ENCODE measurements around the gene MTSS2.
A peak's percentile ranks its signal among the peaks of the same experiment; 100 is the strongest.

MTSS2 gene

GRCh38 chr16:70685938-70686375 lies at the start of gene MTSS2:
Gene MTSS2 (minus strand): TSS chr16:70686053. CDS start chr16:70685791, 262 bp downstream.
- H3K9ac ChIP-seq (ENCODE audit: low read length): peak within 1 kb of the TSS; percentile 92
- no peaks in the 10 kb centered on the region for H3K9me3 ChIP-seq (ENCODE audit: low read length)
- peak within 1 kb of the TSS; percentile 63 to 92 for H3K4me3 ChIP-seq (ENCODE audit: low read depth in 1 of 2, low read length in 2 of 2)
- H3K27me3 ChIP-seq (ENCODE audit: control insufficient read depth in 1 of 2, insufficient read depth in 2 of 2, low read length in 2 of 2): no peaks in the 10 kb centered on the region
- H3K36me3 ChIP-seq (ENCODE audit: insufficient read depth, low read length): peaks cover 8% of the 10 kb centered on the region
- H3K27ac ChIP-seq (ENCODE audit: low read depth, low read length): peak within 1 kb of the TSS; percentile 96
- H3K4me1 ChIP-seq (ENCODE audit: insufficient read depth, low read length): peaks cover 84% of the 10 kb centered on the region

- Histone ChIP-seq H3K4me3 (ENCODE audit: low read depth in 1 of 2, low read length in 2 of 2) (no peak overlapping the region), H3K27ac (ENCODE audit: low read depth, low read length) (peak overlapping the region; percentile 94), H3K27me3 (ENCODE audit: control insufficient read depth in 1 of 2, insufficient read depth in 2 of 2, low read length in 2 of 2) (no peaks in the 10 kb centered on the region), H3K9ac (ENCODE audit: low read length) (no peak overlapping the region), H3K36me3 (ENCODE audit: insufficient read depth, low read length) (peaks cover 9% of the 10 kb centered on the region), H3K9me3 (ENCODE audit: low read length) (no peaks in the 10 kb centered on the region), H3K4me1 (ENCODE audit: insufficient read depth, low read length) (peaks cover 44% of the 10 kb centered on the region)
Observed at GRCh38 chr16:70735141-70735979, 49.5 kb upstream of the MTSS2 start.

GRCh38 chr16:70734522-70735095 lies 48.8 kb upstream of the MTSS2 start:
- no peak overlapping the region for H3K4me3 ChIP-seq (ENCODE audit: low read depth in 1 of 2, low read length in 2 of 2)
- no peak overlapping the region for H3K9ac ChIP-seq (ENCODE audit: low read length)
- H3K27me3 ChIP-seq (ENCODE audit: control insufficient read depth in 1 of 2, insufficient read depth in 2 of 2, low read length in 2 of 2): no peaks in the 10 kb centered on the region
- peaks cover 9% of the 10 kb centered on the region for H3K36me3 ChIP-seq (ENCODE audit: insufficient read depth, low read length)
- H3K9me3 ChIP-seq (ENCODE audit: low read length): no peaks in the 10 kb centered on the region
- peaks cover 44% of the 10 kb centered on the region for H3K4me1 ChIP-seq (ENCODE audit: insufficient read depth, low read length)
- H3K27ac ChIP-seq (ENCODE audit: low read depth, low read length): peak overlapping the region; percentile 94

- Histone ChIP-seq H3K36me3 (ENCODE audit: insufficient read depth, low read length) (peaks cover 9% of the 10 kb centered on the region), H3K9ac (ENCODE audit: low read length) (no peak overlapping the region), H3K9me3 (ENCODE audit: low read length) (no peaks in the 10 kb centered on the region), H3K4me1 (ENCODE audit: insufficient read depth, low read length) (peaks cover 32% of the 10 kb centered on the region), H3K27me3 (ENCODE audit: control insufficient read depth in 1 of 2, insufficient read depth in 2 of 2, low read length in 2 of 2) (no peaks in the 10 kb centered on the region), H3K4me3 (ENCODE audit: low read depth in 1 of 2, low read length in 2 of 2) (no peak overlapping the region), H3K27ac (ENCODE audit: low read depth, low read length) (no peak overlapping the region)
Observed at GRCh38 chr16:70730944-70731343, 45.1 kb upstream of the MTSS2 start.

- peaks cover 9% of the 10 kb centered on the region for H3K36me3 ChIP-seq (ENCODE audit: insufficient read depth, low read length)
- H3K9me3 ChIP-seq (ENCODE audit: low read length): no peaks in the 10 kb centered on the region
- no peaks in the 10 kb centered on the region for H3K27me3 ChIP-seq (ENCODE audit: control insufficient read depth in 1 of 2, insufficient read depth in 2 of 2, low read length in 2 of 2)
- H3K27ac ChIP-seq (ENCODE audit: low read depth, low read length): no peak overlapping the region
- H3K4me3 ChIP-seq (ENCODE audit: low read depth in 1 of 2, low read length in 2 of 2): no peak overlapping the region
- peaks cover 32% of the 10 kb centered on the region for H3K4me1 ChIP-seq (ENCODE audit: insufficient read depth, low read length)
- H3K9ac ChIP-seq (ENCODE audit: low read length): no peak overlapping the region
Observed at GRCh38 chr16:70730031-70730430, 44.2 kb upstream of the MTSS2 start.

GRCh38 chr16:70729292-70729691 lies 43.4 kb upstream of the MTSS2 start:
- Histone ChIP-seq H3K27ac (ENCODE audit: low read depth, low read length) (no peak overlapping the region), H3K27me3 (ENCODE audit: control insufficient read depth in 1 of 2, insufficient read depth in 2 of 2, low read length in 2 of 2) (no peaks in the 10 kb centered on the region), H3K4me3 (ENCODE audit: low read depth in 1 of 2, low read length in 2 of 2) (no peak overlapping the region), H3K4me1 (ENCODE audit: insufficient read depth, low read length) (peaks cover 36% of the 10 kb centered on the region), H3K9me3 (ENCODE audit: low read length) (no peaks in the 10 kb centered on the region), H3K36me3 (ENCODE audit: insufficient read depth, low read length) (peaks cover 9% of the 10 kb centered on the region), H3K9ac (ENCODE audit: low read length) (no peak overlapping the region)

- Histone ChIP-seq H3K4me1 (ENCODE audit: insufficient read depth, low read length) (peaks cover 39% of the 10 kb centered on the region), H3K36me3 (ENCODE audit: insufficient read depth, low read length) (peaks cover 9% of the 10 kb centered on the region), H3K9ac (ENCODE audit: low read length) (no peak overlapping the region), H3K4me3 (ENCODE audit: low read depth in 1 of 2, low read length in 2 of 2) (no peak overlapping the region), H3K27ac (ENCODE audit: low read depth, low read length) (no peak overlapping the region), H3K27me3 (ENCODE audit: control insufficient read depth in 1 of 2, insufficient read depth in 2 of 2, low read length in 2 of 2) (no peaks in the 10 kb centered on the region), H3K9me3 (ENCODE audit: low read length) (no peaks in the 10 kb centered on the region)
Observed at GRCh38 chr16:70728150-70728549, 42.3 kb upstream of the MTSS2 start.

GRCh38 chr16:70726892-70727361 lies 41.1 kb upstream of the MTSS2 start:
- Histone ChIP-seq H3K4me3 (ENCODE audit: low read depth in 1 of 2, low read length in 2 of 2) (no peak overlapping the region), H3K9ac (ENCODE audit: low read length) (peak overlapping the region; percentile 2), H3K27me3 (ENCODE audit: control insufficient read depth in 1 of 2, insufficient read depth in 2 of 2, low read length in 2 of 2) (no peaks in the 10 kb centered on the region), H3K4me1 (ENCODE audit: insufficient read depth, low read length) (peaks cover 39% of the 10 kb centered on the region), H3K9me3 (ENCODE audit: low read length) (no peaks in the 10 kb centered on the region), H3K27ac (ENCODE audit: low read depth, low read length) (peak overlapping the region; percentile 96), H3K36me3 (ENCODE audit: insufficient read depth, low read length) (peaks cover 9% of the 10 kb centered on the region)

- Histone ChIP-seq H3K27me3 (ENCODE audit: control insufficient read depth in 1 of 2, insufficient read depth in 2 of 2, low read length in 2 of 2) (no peaks in the 10 kb centered on the region), H3K4me3 (ENCODE audit: low read depth in 1 of 2, low read length in 2 of 2) (no peak overlapping the region), H3K9ac (ENCODE audit: low read length) (peak overlapping the region; percentile 2), H3K4me1 (ENCODE audit: insufficient read depth, low read length) (peaks cover 39% of the 10 kb centered on the region), H3K27ac (ENCODE audit: low read depth, low read length) (peak overlapping the region; percentile 96), H3K36me3 (ENCODE audit: insufficient read depth, low read length) (peaks cover 7% of the 10 kb centered on the region), H3K9me3 (ENCODE audit: low read length) (no peaks in the 10 kb centered on the region)
Observed at GRCh38 chr16:70725912-70726828, 40.3 kb upstream of the MTSS2 start.

- Histone ChIP-seq H3K4me3 (ENCODE audit: low read depth in 1 of 2, low read length in 2 of 2) (no peak overlapping the region), H3K9ac (ENCODE audit: low read length) (no peak overlapping the region)
Observed at GRCh38 chr16:70725024-70725911, 39.4 kb upstream of the MTSS2 start.

More at GRCh38 chr16:70725024-70725911, 39.4 kb upstream of the MTSS2 start:
- no peaks in the 10 kb centered on the region for H3K27me3 ChIP-seq (ENCODE audit: control insufficient read depth in 1 of 2, insufficient read depth in 2 of 2, low read length in 2 of 2)
- H3K4me1 ChIP-seq (ENCODE audit: insufficient read depth, low read length): peaks cover 39% of the 10 kb centered on the region
- peak overlapping the region; percentile 96 for H3K27ac ChIP-seq (ENCODE audit: low read depth, low read length)
- no peaks in the 10 kb centered on the region for H3K9me3 ChIP-seq (ENCODE audit: low read length)
- H3K36me3 ChIP-seq (ENCODE audit: insufficient read depth, low read length): no peaks in the 10 kb centered on the region

All from muscle layer of colon (tissue), 2 donors.